ENCODE results near the gene BMP4.

Gene BMP4

DNA sequence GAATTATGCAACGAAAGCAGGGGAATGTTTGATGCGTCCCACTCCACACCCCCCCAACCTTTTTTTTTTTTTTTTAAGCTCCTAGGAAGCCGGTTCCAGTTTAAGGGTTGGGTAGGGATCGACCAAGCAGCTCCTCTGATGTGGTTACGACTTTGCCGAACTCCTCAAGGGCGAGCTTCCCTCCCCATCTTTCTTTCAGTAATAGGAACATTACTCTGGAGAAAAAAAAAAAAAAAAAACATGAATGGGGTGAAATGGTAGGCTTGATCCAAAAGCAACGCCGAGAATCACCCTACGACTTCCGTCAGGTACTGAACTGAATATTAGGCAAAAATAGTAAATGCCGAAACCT lies 9.6 kb downstream of the BMP4 start:
- no peak for DNase-seq
- no peaks in the 10 kb centered on the region for H3K36me3 ChIP-seq (ENCODE audit: control insufficient read depth, insufficient read depth, low read length)
- H3K27ac ChIP-seq (ENCODE audit: insufficient read depth, low read length, poor library complexity, severe bottlenecking), result no peak overlapping the region
- no peaks in the 10 kb centered on the region for H3K9me3 ChIP-seq (ENCODE audit: control insufficient read depth, low read length)
- H3K4me3 ChIP-seq (ENCODE audit: insufficient read depth, low read depth, low read length, poor library complexity, severe bottlenecking), result no peak overlapping the region
- H3K27me3 ChIP-seq (replicated peaks; ENCODE audit: control insufficient read depth, insufficient read depth, low read length, poor library complexity, severe bottlenecking), result peaks cover 10% of the 10 kb centered on the region
- H3K4me1 ChIP-seq (ENCODE audit: control insufficient read depth, insufficient read depth, low read length, poor library complexity, severe bottlenecking), result no peaks in the 10 kb centered on the region

DNA sequence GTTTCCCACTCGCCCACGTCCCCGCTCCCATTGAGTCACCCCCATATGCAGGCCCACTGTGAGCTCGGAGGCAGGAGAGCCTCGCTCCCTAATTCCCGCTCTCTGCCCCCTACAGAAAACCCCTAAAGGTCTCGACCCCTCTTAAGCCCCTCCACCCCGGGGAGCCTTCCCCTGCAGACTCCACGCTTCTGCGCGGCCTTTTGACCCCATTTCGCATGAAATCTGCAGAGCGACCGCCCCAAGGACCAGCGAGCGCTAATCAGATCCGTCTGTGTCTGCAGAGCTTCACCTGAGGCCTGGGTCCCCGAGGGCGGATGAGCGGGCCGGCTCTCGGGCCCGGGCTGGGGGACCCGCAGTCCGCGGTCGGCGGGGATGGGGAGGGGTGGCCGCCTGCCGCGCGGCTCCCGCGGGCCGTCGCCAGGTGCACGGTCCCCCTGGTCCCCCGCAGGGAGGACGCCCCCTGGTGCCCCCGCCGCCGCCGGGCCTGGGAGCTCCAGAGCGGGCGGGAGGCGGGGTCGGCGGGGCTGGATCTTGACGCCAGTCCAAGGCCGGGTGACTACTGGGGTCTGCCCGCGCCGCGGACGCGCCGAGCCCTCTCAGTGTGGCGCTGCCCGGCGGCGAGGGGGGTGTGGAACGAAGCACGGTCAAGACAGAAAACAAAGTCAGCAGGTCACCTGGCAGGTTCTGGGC lies 10.1 kb downstream of the BMP4 start:
- no peak overlapping the region for H3K4me3 ChIP-seq (ENCODE audit: insufficient read depth, low read depth, low read length, poor library complexity, severe bottlenecking)
- peaks cover 10% of the 10 kb centered on the region for H3K27me3 ChIP-seq (replicated peaks; ENCODE audit: control insufficient read depth, insufficient read depth, low read length, poor library complexity, severe bottlenecking)
- H3K9me3 ChIP-seq (ENCODE audit: control insufficient read depth, low read length), result no peaks in the 10 kb centered on the region
- DNase-seq, result no peak
- no peak overlapping the region for H3K27ac ChIP-seq (ENCODE audit: insufficient read depth, low read length, poor library complexity, severe bottlenecking)
- no peaks in the 10 kb centered on the region for H3K4me1 ChIP-seq (ENCODE audit: control insufficient read depth, insufficient read depth, low read length, poor library complexity, severe bottlenecking)
- no peaks in the 10 kb centered on the region for H3K36me3 ChIP-seq (ENCODE audit: control insufficient read depth, insufficient read depth, low read length)

DNA sequence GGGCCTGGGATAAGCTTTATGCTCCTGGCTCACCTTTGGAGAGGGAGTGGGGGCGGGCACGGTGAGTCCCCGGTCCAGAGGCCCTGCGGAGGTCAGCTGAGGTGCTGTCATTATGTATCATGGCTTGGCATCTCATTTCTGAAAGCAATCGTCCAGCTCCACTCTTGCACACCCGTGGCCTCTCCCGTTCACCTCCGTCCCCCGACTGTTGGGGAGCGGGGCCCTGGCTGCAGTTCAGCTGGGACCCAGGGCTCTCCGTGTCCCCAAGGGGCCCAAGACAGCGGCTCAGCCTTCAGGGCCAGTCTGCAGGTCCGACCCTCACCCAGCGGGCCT lies 10.6 kb downstream of the BMP4 start:
- Histone ChIP-seq H3K27ac (ENCODE audit: insufficient read depth, low read length, poor library complexity, severe bottlenecking) (no peak overlapping the region), H3K27me3 (replicated peaks; ENCODE audit: control insufficient read depth, insufficient read depth, low read length, poor library complexity, severe bottlenecking) (peaks cover 10% of the 10 kb centered on the region), H3K4me1 (ENCODE audit: control insufficient read depth, insufficient read depth, low read length, poor library complexity, severe bottlenecking) (no peaks in the 10 kb centered on the region), H3K36me3 (ENCODE audit: control insufficient read depth, insufficient read depth, low read length) (no peaks in the 10 kb centered on the region), H3K4me3 (ENCODE audit: insufficient read depth, low read depth, low read length, poor library complexity, severe bottlenecking) (no peak overlapping the region), H3K9me3 (ENCODE audit: control insufficient read depth, low read length) (no peaks in the 10 kb centered on the region)
- DNase-seq, result no peak

DNA sequence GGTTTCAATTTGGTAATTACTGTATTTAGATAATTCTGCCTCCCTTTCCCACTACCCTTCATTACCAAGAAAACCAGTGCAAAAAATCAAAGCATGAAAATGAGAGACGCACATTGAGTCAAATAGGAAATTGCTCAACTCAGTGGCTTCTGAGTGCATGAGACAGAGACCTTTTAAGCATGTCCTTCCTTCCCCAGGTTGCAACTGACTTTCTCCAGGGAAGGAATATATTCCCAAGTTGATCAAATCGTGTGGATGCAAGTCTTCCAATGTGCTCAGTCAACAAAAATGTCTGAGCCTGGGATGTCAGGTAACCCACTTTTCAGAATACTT lies 12.9 kb downstream of the BMP4 start:
- Histone ChIP-seq H3K4me3 (ENCODE audit: insufficient read depth, low read depth, low read length, poor library complexity, severe bottlenecking) (no peak overlapping the region), H3K4me1 (ENCODE audit: control insufficient read depth, insufficient read depth, low read length, poor library complexity, severe bottlenecking) (no peaks in the 10 kb centered on the region), H3K27ac (ENCODE audit: insufficient read depth, low read length, poor library complexity, severe bottlenecking) (no peak overlapping the region), H3K9me3 (ENCODE audit: control insufficient read depth, low read length) (no peaks in the 10 kb centered on the region), H3K36me3 (ENCODE audit: control insufficient read depth, insufficient read depth, low read length) (no peaks in the 10 kb centered on the region), H3K27me3 (replicated peaks; ENCODE audit: control insufficient read depth, insufficient read depth, low read length, poor library complexity, severe bottlenecking) (peaks cover 10% of the 10 kb centered on the region)
- DNase-seq, result no peak

DNA sequence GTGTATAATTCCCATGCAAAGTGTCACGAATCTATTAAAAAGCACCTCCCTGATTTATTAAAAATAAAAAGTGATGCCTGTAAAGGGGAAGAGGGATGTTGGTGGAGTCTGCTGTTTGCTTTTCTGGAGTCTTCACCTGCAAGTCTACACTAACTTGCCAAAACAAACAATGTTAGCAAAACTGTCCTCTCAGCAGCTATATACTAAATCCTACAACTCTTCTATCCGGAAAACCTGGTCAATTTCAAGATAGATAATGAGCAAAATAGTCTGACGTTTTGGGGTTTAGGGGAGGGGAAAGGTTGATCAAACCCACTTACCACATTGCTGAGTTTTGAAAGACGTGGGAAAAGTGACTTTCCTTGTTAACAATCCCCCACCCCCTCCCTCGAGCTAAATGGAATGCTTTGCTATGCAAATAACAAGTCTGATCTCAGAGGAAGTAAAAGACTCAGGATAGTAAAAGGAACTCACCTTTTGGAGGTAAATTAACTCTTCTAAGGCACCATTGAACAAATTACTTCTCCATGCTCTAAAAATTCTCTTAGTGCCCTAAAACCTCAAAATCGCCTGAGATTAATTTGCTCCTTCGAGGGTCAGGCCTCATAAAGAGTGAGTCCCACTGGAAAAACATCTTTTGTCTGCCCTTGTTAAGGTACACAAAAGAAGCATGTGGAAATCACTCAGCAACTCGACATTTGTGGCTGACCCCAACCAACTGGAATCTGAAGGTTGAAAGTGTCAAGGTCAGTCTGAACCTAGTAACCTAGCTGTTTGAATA lies 13.5 kb downstream of the BMP4 start:
- Histone ChIP-seq H3K27ac (ENCODE audit: insufficient read depth, low read length, poor library complexity, severe bottlenecking) (no peak overlapping the region), H3K27me3 (replicated peaks; ENCODE audit: control insufficient read depth, insufficient read depth, low read length, poor library complexity, severe bottlenecking) (peaks cover 10% of the 10 kb centered on the region), H3K4me1 (ENCODE audit: control insufficient read depth, insufficient read depth, low read length, poor library complexity, severe bottlenecking) (no peaks in the 10 kb centered on the region), H3K9me3 (ENCODE audit: control insufficient read depth, low read length) (no peaks in the 10 kb centered on the region), H3K36me3 (ENCODE audit: control insufficient read depth, insufficient read depth, low read length) (no peaks in the 10 kb centered on the region), H3K4me3 (ENCODE audit: insufficient read depth, low read depth, low read length, poor library complexity, severe bottlenecking) (no peak overlapping the region)
- no peak for DNase-seq

DNA sequence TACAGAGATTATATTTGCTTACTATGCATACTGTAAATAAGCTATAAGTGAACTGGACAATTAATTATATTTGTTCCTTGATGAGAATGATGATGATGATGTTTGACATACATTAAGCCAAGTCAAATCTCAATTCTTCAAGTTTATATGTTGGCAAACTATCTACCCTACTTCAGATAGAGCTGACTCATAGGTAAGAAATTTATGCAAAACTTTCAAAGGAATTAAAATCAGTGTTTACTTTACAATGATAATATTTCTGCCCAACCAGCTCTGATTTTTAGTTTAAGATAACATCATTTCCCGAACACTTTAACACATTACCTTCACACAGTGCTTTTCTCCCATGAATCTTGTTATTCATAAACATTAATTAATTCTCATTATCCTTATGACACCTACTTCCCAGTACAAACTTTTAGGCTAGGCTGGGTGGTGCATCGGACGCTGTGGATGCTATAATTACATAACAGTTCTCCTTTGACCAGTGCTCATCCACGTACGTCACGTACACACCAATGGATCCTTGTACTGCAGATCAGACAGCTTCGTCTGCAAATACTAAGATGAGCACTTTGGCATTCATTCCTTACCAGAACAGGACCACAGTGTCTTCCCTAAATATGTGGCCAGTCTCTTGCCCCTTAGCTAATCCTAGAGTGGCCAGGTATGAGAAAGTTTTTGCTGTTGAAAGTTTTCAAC lies 18.3 kb downstream of the BMP4 start:
- H3K9me3 ChIP-seq (ENCODE audit: control insufficient read depth, low read length), result no peaks in the 10 kb centered on the region

DNA sequence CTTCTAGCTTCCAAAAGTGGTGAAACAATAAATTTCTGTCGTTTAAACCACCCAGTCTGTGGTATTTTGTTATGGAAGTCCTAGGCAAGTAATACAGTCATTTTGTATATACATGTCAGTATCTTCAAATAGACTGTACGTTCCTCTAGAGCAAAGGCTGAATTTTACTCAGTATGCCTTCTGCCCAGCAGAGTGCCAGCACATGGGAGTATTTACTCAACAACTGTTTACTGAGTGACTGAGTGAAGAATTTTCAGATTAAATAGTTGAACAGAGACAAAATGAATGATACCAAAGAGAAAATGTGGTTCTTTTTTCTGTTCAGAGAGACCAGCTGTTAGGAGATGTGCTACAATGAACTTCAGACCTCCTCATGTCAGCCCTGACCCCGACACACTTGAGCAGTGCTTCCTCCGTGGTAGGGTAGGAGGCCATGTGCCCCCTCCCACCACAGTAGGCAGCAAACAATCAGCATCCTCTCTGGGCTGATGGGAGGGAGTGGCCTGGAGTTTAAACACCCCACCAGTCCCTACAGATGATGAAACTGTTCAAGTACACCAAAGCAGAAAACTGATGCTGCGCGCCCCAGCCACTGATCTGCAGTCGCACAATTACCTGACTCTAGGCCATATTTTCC lies 21.7 kb downstream of the BMP4 start:
- no peaks in the 10 kb centered on the region for H3K36me3 ChIP-seq (ENCODE audit: control insufficient read depth, insufficient read depth, low read length)
- no peak overlapping the region for H3K4me3 ChIP-seq (ENCODE audit: insufficient read depth, low read depth, low read length, poor library complexity, severe bottlenecking)
- H3K27me3 ChIP-seq (replicated peaks; ENCODE audit: control insufficient read depth, insufficient read depth, low read length, poor library complexity, severe bottlenecking), result no peaks in the 10 kb centered on the region
- H3K4me1 ChIP-seq (ENCODE audit: control insufficient read depth, insufficient read depth, low read length, poor library complexity, severe bottlenecking), result no peaks in the 10 kb centered on the region
- no peak overlapping the region for H3K27ac ChIP-seq (ENCODE audit: insufficient read depth, low read length, poor library complexity, severe bottlenecking)
- DNase-seq, result no peak
- H3K9me3 ChIP-seq (ENCODE audit: control insufficient read depth, low read length), result no peaks in the 10 kb centered on the region

More for the DNA sequence above, 18.3 kb downstream of the BMP4 start:
- Histone ChIP-seq H3K4me3 (ENCODE audit: insufficient read depth, low read depth, low read length, poor library complexity, severe bottlenecking) (no peak overlapping the region), H3K36me3 (ENCODE audit: control insufficient read depth, insufficient read depth, low read length) (no peaks in the 10 kb centered on the region), H3K4me1 (ENCODE audit: control insufficient read depth, insufficient read depth, low read length, poor library complexity, severe bottlenecking) (no peaks in the 10 kb centered on the region), H3K27me3 (replicated peaks; ENCODE audit: control insufficient read depth, insufficient read depth, low read length, poor library complexity, severe bottlenecking) (no peaks in the 10 kb centered on the region), H3K27ac (ENCODE audit: insufficient read depth, low read length, poor library complexity, severe bottlenecking) (no peak overlapping the region)
- no peak for DNase-seq

DNA sequence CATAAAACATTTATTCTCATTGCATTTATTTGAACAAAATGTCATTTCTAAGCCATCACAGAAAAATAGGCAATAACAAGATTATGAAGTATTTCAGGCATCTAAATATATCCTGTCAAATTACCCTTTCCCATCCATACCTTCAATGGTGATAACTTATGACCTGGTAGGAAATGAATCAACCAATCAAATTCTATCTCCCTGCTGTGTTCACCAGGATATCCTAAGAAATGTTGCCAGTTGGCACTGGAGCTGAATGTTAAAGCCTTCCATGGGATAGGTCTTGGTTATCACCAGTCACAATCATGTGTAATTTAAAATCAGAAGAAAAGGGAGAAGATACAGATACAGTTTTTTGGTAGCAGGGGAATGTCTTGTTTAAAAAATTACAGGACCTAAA lies 23.7 kb downstream of the BMP4 start:
- Histone ChIP-seq H3K4me1 (ENCODE audit: control insufficient read depth, insufficient read depth, low read length, poor library complexity, severe bottlenecking) (no peaks in the 10 kb centered on the region), H3K4me3 (ENCODE audit: insufficient read depth, low read depth, low read length, poor library complexity, severe bottlenecking) (no peak overlapping the region), H3K9me3 (ENCODE audit: control insufficient read depth, low read length) (no peaks in the 10 kb centered on the region), H3K27ac (ENCODE audit: insufficient read depth, low read length, poor library complexity, severe bottlenecking) (no peak overlapping the region), H3K36me3 (ENCODE audit: control insufficient read depth, insufficient read depth, low read length) (no peaks in the 10 kb centered on the region), H3K27me3 (replicated peaks; ENCODE audit: control insufficient read depth, insufficient read depth, low read length, poor library complexity, severe bottlenecking) (no peaks in the 10 kb centered on the region)
- DNase-seq, result no peak

DNA sequence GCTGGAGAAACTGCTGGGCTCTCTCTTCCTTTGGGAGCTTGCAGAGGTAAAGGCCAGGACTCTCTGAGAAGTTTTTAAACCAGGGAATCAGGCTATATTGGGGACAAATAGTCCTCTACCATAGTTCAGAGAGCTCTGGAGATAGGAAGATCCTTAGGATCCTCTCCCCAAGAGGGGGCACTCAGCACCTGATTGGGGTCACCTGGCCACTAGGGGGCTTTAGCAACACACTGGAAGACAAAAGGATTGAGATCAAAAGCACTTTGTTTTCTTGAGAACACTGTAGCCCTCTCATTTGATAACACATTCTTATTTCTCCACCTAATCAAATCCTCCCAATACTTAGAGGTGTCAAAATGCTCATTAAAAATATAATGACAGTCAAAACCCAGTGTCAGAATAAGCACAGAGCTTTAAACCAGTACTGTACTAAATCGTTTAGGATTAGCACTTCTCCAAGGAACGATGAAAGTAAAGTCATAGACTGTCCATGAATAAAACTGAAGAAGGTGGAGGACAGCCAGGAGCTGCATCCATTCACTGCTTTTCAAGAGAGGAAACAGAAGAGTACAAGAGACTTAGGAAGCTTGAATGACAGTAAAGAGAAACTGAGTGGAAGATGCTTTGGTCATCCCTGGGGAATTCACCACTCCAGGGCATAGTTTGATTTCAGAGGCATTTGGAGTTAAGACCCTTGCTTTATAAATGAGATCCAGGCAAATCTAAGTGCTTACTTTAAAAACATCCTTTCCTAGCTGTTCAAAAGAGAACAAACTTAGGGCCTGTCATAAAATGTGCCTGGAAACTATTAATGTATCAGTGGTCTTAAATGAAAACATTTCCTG lies 26.5 kb downstream of the BMP4 start:
- Histone ChIP-seq H3K27me3 (replicated peaks; ENCODE audit: control insufficient read depth, insufficient read depth, low read length, poor library complexity, severe bottlenecking) (no peaks in the 10 kb centered on the region), H3K36me3 (ENCODE audit: control insufficient read depth, insufficient read depth, low read length) (no peaks in the 10 kb centered on the region), H3K4me3 (ENCODE audit: insufficient read depth, low read depth, low read length, poor library complexity, severe bottlenecking) (no peak overlapping the region), H3K27ac (ENCODE audit: insufficient read depth, low read length, poor library complexity, severe bottlenecking) (no peak overlapping the region), H3K9me3 (ENCODE audit: control insufficient read depth, low read length) (no peaks in the 10 kb centered on the region), H3K4me1 (ENCODE audit: control insufficient read depth, insufficient read depth, low read length, poor library complexity, severe bottlenecking) (no peaks in the 10 kb centered on the region)
- DNase-seq, result no peak

Measured in effector memory CD4-positive, alpha-beta T cell (primary cell).